Pancreas (tissue), 10 donors: ENCODE data around the gene GIMAP2. TPM values are rescaled to one million over a fixed set of nuclear protein-coding genes. Genes with fewer than 3 reads are reported as not detected.

ENCODE experiments used
- ATAC-seq, 4 donors: fragments of 200-7000 bp; cut with Tn5 transposase; one replicate each; pipeline versions ENCODE4 v1.8.0 to v1.9.1; 2020; ENCODE audit warnings: mild to moderate bottlenecking in 4 of 4, moderate library complexity in 4 of 4
- DNase-seq, 6 donors: peaks; one replicate each; pipeline ENCODE4 v3.0.0-alpha.2; 2020
- FAIRE-seq: peaks from 2 replicates; lab custom pipeline; 2012; peaks lifted over from hg19 to GRCh38; lab: Jason Lieb, UNC
- H3K27ac ChIP-seq, 4 donors: fragments of 200-600 bp; sonication (generic); 1 replicate in 3 of 4; 2 replicates in 1 of 4; pipeline versions ENCODE4 v1.5.0 to v1.8.0; 2020
- H3K27me3 ChIP-seq, 4 donors: fragments of 200-600 bp; one replicate each; pipeline ENCODE4 v1.8.0; 2021
- H3K36me3 ChIP-seq, 3 donors: fragments of 200-600 bp; sonication (generic) in 1 of 3; one replicate each; pipeline versions ENCODE4 v1.5.0 to v1.8.0; 2020 to 2021
- H3K4me1 ChIP-seq, 3 donors: fragments of 200-600 bp; one replicate each; pipeline ENCODE4 v1.8.0; 2021
- H3K4me3 ChIP-seq, 4 donors: fragments of 200-600 bp; sonication (generic) in 2 of 4; one replicate each; pipeline versions ENCODE4 v1.5.0 to v1.8.0; 2020 to 2021
- H3K9me3 ChIP-seq, 4 donors: fragments of 200-600 bp; one replicate each; pipeline ENCODE4 v1.8.0; 2021
- WGBS, 2 donors: extraction: QIAGEN DNeasy Blood & Tissue Kit; methylation state at CpG; one replicate each; pipeline ENCODE4 v1.1.7; 2013; 5-methylcytosine and 5-hydroxymethylcytosine counted together
- intact Hi-C, 3 donors: fragments of 100-400 bp; cut with DNase I; formaldehyde crosslinking; loops; one replicate each; pipeline versions ENCODE4 v1.11.1 to v1.14.2; 2022
- polyA plus RNA-seq, 2 donors: library from polyadenylated mRNA; stranded (reverse); fragments of 200-250 nt; gene quantifications; one replicate each; pipeline ENCODE4 v1.2.3, GENCODE V29; 2013
- total RNA-seq, 6 donors: library from RNA; stranded (reverse); fragmentation: NEBNext Ultra II Directional in 4 of 6; extraction: Animal tissue kit (Norgen Biotek cat#: 25700) in 4 of 6; gene quantifications; one replicate each; pipeline versions ENCODE4 v1.2.1 to v1.2.4, GENCODE V29; 2021 to 2023
- TF ChIP-seq, protein P1 (sequence below), 4 donors: fragments of 200-600 bp; sonication (generic) in 3 of 4; IDR thresholded peaks; one replicate each; pipeline versions ENCODE4 v1.5.0 to v1.8.0; 2021; ENCODE audit warnings: antibody characterized with exemption in 4 of 4
- donor health status: healthy with polysubstance abuse.
- donor health status: DM: no; HTN: no; CAD: no; lungs with moderate emphysema.
- donor health status: DM: no; HTN: no; CAD: no.
- donor health status: control.
- donor health status: control.
- donor health status: Bipolar disorder and iron deficiency.
- donor health status: DM: yes; HTN: yes; CAD: no.
- donor health status: DM: no; HTN: no; CAD: no.
- donor health status: DM: no; HTN: no; CAD: no.
- donor health status: DM: yes; HTN: yes; CAD: no.

Gene GIMAP2
- total and polyA plus RNA-seq, 8 donors, result 0.51 to 6.2 (median 1.7) TPM

DNA sequence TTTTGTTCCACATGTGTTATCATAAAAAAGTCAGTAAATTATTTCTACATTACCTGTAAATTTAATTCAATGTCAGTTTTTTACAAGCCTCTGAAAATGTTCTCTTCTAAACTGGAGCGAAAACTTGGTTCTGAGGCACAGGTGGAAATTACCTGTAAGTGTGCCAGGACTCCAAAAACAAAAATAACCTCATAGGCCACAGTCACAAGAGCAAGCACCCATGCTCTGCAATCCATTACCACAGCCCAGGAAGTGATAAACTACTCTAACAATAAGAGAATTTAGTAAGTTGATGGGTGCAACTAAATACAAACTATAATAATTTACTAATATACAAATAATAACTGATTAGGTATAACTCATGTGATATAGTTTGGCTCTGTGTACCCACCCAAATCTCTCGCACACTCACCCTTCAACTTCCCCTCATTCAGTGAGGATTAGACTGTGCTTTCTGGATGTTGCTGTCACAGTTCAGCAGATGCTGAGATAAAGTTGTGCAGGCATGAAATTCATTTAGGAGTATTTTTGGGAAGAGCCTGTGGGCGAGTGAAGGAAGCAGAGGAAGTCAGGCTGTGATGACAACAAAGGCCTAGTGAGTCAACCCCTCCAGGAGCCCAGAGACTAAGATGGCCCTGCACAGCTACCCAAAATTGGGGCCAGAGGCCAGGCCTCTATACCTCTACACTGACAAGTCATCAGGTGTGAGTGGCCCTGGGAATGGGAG lies 37.0 kb upstream of the GIMAP2 start:
- intact Hi-C loops, result no loop called here
- FAIRE-seq (no peak), DNase-seq (no peak), ATAC-seq (peak in 1 of 4 donors; percentile 19)
- H3K4me1 ChIP-seq, result no peaks in the 10 kb centered on the region
- H3K27ac ChIP-seq, result no peak overlapping the region
- H3K36me3 ChIP-seq, result no peaks in the 10 kb centered on the region
- 52 to 73% methylated on average over 3 of the region's 3 CpGs for WGBS, 2 donors
- H3K4me3 ChIP-seq, result no peak overlapping the region
- no peaks in the 10 kb centered on the region for H3K9me3 ChIP-seq
- H3K27me3 ChIP-seq, result no peaks in the 10 kb centered on the region
- TF ChIP-seq, protein P1, sequence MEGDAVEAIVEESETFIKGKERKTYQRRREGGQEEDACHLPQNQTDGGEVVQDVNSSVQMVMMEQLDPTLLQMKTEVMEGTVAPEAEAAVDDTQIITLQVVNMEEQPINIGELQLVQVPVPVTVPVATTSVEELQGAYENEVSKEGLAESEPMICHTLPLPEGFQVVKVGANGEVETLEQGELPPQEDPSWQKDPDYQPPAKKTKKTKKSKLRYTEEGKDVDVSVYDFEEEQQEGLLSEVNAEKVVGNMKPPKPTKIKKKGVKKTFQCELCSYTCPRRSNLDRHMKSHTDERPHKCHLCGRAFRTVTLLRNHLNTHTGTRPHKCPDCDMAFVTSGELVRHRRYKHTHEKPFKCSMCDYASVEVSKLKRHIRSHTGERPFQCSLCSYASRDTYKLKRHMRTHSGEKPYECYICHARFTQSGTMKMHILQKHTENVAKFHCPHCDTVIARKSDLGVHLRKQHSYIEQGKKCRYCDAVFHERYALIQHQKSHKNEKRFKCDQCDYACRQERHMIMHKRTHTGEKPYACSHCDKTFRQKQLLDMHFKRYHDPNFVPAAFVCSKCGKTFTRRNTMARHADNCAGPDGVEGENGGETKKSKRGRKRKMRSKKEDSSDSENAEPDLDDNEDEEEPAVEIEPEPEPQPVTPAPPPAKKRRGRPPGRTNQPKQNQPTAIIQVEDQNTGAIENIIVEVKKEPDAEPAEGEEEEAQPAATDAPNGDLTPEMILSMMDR (IDR thresholded peaks at IDR 0.05), result no peak

DNA sequence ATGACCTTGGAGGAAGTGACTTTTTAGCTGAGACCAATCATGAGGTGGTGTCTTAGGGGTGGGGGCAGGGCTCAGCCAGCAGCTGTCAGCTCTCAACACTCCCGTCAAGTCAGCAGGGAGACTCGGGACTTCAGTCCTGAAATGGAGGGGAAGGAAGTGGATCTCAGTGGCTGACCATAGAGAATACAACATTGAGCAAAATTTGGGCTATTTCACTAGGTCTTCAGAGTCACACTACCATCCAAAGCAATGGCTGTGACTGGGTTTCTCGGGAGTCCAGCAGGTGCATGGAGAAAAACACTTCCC lies 36.5 kb upstream of the GIMAP2 start:
- intact Hi-C loops, result no loop called here
- no peaks in the 10 kb centered on the region for H3K4me1 ChIP-seq
- H3K36me3 ChIP-seq, result no peaks in the 10 kb centered on the region
- no peak overlapping the region for H3K4me3 ChIP-seq
- no peak overlapping the region for H3K27ac ChIP-seq
- TF ChIP-seq, protein P1 (IDR thresholded peaks at IDR 0.05), result no peak
- WGBS, 2 donors, result 28 to 35% methylated on average over 3 of the region's 3 CpGs
- no peaks in the 10 kb centered on the region for H3K9me3 ChIP-seq
- H3K27me3 ChIP-seq, result no peaks in the 10 kb centered on the region
- no peak for ATAC-seq
- no peak for DNase-seq
- FAIRE-seq, result no peak

DNA sequence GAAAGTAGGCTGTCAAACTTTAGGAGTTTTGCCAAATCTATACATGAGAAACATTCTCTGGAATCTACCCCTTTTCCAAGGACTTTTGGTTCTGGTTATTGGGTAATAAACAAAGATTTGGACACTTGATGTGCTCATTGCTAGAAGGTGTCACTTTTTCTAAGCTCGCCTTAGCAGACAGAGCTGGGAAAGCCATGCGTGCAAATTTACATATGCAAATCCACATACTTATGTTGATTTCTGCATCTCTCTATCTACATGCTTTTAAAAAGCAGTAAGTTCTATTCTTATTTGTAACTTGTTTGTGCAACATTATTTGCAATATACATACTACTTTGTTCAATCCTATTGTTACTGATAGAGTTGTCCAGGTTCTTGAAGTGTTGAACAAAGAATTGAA lies 30.8 kb upstream of the GIMAP2 start:
- no peak for DNase-seq
- no peak for ATAC-seq
- H3K4me3 ChIP-seq, result no peak overlapping the region
- H3K27ac ChIP-seq, result no peak overlapping the region
- H3K4me1 ChIP-seq, result no peaks in the 10 kb centered on the region
- no peak for FAIRE-seq
- no peaks in the 10 kb centered on the region for H3K36me3 ChIP-seq
- WGBS, 2 donors, result 85 to 86% methylated on average over 2 of the region's 2 CpGs
- no peaks in the 10 kb centered on the region for H3K9me3 ChIP-seq
- intact Hi-C loops, result no loop called here
- TF ChIP-seq, protein P1 (IDR thresholded peaks at IDR 0.05), result no peak
- no peaks in the 10 kb centered on the region for H3K27me3 ChIP-seq

DNA sequence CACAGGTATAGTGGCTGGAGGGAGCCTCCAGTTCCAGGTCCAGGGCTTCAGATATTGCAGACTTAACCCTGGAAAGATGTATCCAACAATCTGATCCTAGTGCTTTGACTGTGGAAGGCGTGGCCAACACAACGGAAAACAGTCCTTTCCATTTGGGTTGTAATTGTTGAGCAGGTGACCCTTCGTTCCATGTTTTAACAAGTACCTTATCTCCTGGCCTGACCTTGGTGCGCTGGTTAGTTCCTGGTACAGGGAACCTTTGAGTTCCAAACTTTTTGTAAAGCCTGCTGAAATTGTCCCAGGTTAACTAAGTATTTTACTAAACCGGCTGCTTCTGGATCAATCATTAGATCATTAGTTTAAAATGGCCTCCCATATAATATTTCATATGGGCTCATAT lies 29.5 kb upstream of the GIMAP2 start:
- intact Hi-C loops, result no loop called here
- TF ChIP-seq, protein P1 (IDR thresholded peaks at IDR 0.05), result no peak
- DNase-seq, result peak in 1 of 6 donors; percentile 5
- Histone ChIP-seq H3K27ac (no peak overlapping the region), H3K4me3 (no peak overlapping the region), H3K27me3 (no peaks in the 10 kb centered on the region), H3K4me1 (no peaks in the 10 kb centered on the region), H3K9me3 (no peaks in the 10 kb centered on the region), H3K36me3 (no peaks in the 10 kb centered on the region)
- peak in 3 of 4 donors; percentile 29 to 66 (median 61) for ATAC-seq
- 38 to 48% methylated on average over 5 of the region's 5 CpGs for WGBS, 2 donors
- FAIRE-seq, result no peak

DNA sequence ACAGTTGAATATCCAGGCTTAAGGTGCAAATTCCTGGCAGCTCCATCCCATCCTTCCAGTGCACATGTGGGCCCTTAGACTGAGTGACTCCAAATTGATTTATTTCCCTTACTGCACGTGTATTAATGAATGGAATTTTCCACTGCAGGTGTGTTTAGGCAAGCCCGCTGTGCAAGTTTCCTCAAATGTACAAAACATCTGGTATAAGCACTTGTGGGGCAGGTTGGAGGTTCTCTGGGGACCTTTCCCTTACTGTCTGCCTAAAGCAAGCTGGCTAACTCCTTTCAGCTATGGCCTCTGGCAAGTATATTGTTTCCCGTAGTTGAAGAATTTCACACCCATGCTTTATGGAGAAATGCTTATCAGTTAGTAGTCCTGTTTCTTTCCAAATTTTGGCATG lies 28.0 kb upstream of the GIMAP2 start:
- TF ChIP-seq, protein P1 (IDR thresholded peaks at IDR 0.05), result no peak
- no peaks in the 10 kb centered on the region for H3K4me1 ChIP-seq
- H3K9me3 ChIP-seq, result no peaks in the 10 kb centered on the region
- DNase-seq (no peak), FAIRE-seq (no peak), ATAC-seq (no peak)
- H3K27ac ChIP-seq, result no peak overlapping the region
- intact Hi-C loops, result no loop called here
- H3K36me3 ChIP-seq, result no peaks in the 10 kb centered on the region
- WGBS, 2 donors, result 47 to 81% methylated on average over 3 of the region's 3 CpGs
- H3K4me3 ChIP-seq, result no peak overlapping the region
- H3K27me3 ChIP-seq, result no peaks in the 10 kb centered on the region
